ENCODE results near the gene CXCR1. TPM values are rescaled to one million over a fixed set of nuclear protein-coding genes. Genes with fewer than 3 reads are reported as not detected.
"Not testable (repeated sequence)": the region's sequence is repeated elsewhere in the genome, so short reads cannot be mapped to it uniquely, and the experiment has no call there.

Gene CXCR1
- total RNA-seq, 1 experiment from 2014 or later: not detected

DNA sequence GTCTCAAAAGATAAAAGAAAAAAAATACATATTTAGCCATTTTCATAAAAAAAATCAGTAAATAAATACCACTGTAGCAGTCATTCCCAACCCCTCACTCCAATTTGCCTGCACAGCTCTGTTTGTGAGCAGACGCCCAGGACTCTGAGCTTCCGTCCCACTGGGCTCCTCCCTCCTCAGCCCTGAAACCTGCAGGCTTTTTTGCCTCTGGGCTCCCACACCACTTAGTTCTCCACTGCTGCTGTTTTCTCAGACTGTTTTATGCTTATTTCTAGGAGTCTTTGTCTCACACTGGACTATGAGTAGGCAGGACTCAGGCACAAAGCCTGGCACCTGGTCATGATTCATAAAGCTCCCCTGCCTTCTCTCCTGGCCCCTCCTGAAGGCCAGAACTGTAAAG is 6.1 kb upstream of the CXCR1 start:
- H2AFZ ChIP-seq (ENCODE audit: low read length): no peak overlapping the region
- no peak overlapping the region for H2BK120ac ChIP-seq (ENCODE audit: low read depth, low read length, poor library complexity, severe bottlenecking)
- no peak overlapping the region for H3K4ac ChIP-seq (ENCODE audit: low read depth, low read length)
- no peak overlapping the region for H3K14ac ChIP-seq (ENCODE audit: insufficient read depth, low read length)
- Mint-ChIP-seq H3K9me3 (no peaks in the 10 kb centered on the region), H3K27me3 (ENCODE audit: low read depth) (peaks cover 9% of the 10 kb centered on the region), H3K4me1 (peaks cover 6 to 10% of the 10 kb centered on the region in 2 experiments), H3K27ac (no peak overlapping the region; a peak in 1 of 7 replicates), H3K36me3 (ENCODE audit: insufficient read depth in 1 of 3, low read depth in 3 of 3) (no peaks in the 10 kb centered on the region), H3K4me3 (no peak overlapping the region)
- H2BK20ac ChIP-seq (ENCODE audit: low read depth, low read length, poor library complexity, severe bottlenecking): no peak overlapping the region
- no peak overlapping the region for H4K91ac ChIP-seq (ENCODE audit: insufficient read length, low read depth, low read length)
- no peak overlapping the region for H3K23ac ChIP-seq (ENCODE audit: insufficient read length, low read depth, low read length)
- no peak overlapping the region for H2BK15ac ChIP-seq (ENCODE audit: low read depth, low read length)
- no peak overlapping the region for H3K18ac ChIP-seq (ENCODE audit: insufficient read length, low read depth, low read length)
- TF ChIP-seq, protein P1, sequence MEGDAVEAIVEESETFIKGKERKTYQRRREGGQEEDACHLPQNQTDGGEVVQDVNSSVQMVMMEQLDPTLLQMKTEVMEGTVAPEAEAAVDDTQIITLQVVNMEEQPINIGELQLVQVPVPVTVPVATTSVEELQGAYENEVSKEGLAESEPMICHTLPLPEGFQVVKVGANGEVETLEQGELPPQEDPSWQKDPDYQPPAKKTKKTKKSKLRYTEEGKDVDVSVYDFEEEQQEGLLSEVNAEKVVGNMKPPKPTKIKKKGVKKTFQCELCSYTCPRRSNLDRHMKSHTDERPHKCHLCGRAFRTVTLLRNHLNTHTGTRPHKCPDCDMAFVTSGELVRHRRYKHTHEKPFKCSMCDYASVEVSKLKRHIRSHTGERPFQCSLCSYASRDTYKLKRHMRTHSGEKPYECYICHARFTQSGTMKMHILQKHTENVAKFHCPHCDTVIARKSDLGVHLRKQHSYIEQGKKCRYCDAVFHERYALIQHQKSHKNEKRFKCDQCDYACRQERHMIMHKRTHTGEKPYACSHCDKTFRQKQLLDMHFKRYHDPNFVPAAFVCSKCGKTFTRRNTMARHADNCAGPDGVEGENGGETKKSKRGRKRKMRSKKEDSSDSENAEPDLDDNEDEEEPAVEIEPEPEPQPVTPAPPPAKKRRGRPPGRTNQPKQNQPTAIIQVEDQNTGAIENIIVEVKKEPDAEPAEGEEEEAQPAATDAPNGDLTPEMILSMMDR (conservative IDR thresholded peaks at IDR 0.05): no peak
- H3T11ph ChIP-seq (ENCODE audit: low read length): no peak overlapping the region
- peaks cover 2% of the 10 kb centered on the region; the same call in 1 of the 2 replicates for H3K4me1 ChIP-seq (ENCODE audit: insufficient read depth, low read length)
- no peak overlapping the region for H3K9ac ChIP-seq (ENCODE audit: extremely low read depth, insufficient read length, low read length)
- no peaks in the 10 kb centered on the region for H3K23me2 ChIP-seq (ENCODE audit: insufficient read length, low read depth, low read length, poor library complexity, severe bottlenecking)
- no peak overlapping the region for H4K5ac ChIP-seq (ENCODE audit: insufficient read length, low read depth, low read length)
- H3K79me1 ChIP-seq (ENCODE audit: insufficient read depth, low read depth, low read length, poor library complexity, severe bottlenecking): no peaks in the 10 kb centered on the region
- no peak overlapping the region for H3K4me2 ChIP-seq (ENCODE audit: insufficient read depth, insufficient read length, low read length)
- H3K56ac ChIP-seq (ENCODE audit: insufficient read length, low read depth, low read length): no peak overlapping the region
- no peak overlapping the region for H2AK5ac ChIP-seq (ENCODE audit: insufficient read length, low read length)
- no peaks in the 10 kb centered on the region for H3K27me3 ChIP-seq (ENCODE audit: insufficient read depth, low read length)
- no peaks in the 10 kb centered on the region for H4K20me1 ChIP-seq (ENCODE audit: control insufficient read depth, insufficient read depth, insufficient read length)
- H2BK12ac ChIP-seq (ENCODE audit: insufficient read length, low read depth, low read length): no peak overlapping the region
- no peaks in the 10 kb centered on the region for H3K79me2 ChIP-seq (ENCODE audit: insufficient read depth, low read length)
- no CpG with 5 or more reads among the region's 2 CpGs for WGBS (ENCODE audit: extremely low coverage, insufficient read length, low lambda C conversion rate)
- H4K8ac ChIP-seq (replicated peaks; ENCODE audit: insufficient read length, low read depth, low read length): no peak overlapping the region
- no peaks in the 10 kb centered on the region for H3K9me3 ChIP-seq (ENCODE audit: control insufficient read depth, low read depth, low read length)
- H3K27ac ChIP-seq (ENCODE audit: insufficient read length, low read depth, low read length): no peak overlapping the region
- no peak overlapping the region for H2BK5ac ChIP-seq (ENCODE audit: insufficient read length, low read length)
- DNase-seq: no peak

DNA sequence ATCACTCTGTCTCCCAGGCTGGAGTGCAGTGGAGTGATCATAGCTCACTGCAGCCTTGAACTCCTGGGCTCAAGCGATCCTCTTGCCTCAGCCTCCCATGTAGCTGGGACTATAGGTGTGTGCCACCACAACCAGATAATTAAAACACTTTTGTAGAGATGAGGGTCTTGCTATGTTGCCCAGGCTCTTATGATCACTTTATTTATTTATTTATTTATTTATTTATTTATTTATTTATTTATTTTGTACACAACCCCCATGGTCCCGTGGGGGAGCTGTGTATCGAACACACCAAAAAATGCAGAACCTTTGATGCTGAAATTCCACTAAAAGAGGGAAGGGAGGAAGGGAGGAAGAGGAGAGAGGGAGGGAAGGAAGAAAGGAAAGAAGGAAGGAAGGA is 5.0 kb upstream of the CXCR1 start:
- H3K79me1 ChIP-seq (ENCODE audit: insufficient read depth, low read depth, low read length, poor library complexity, severe bottlenecking); H2BK12ac ChIP-seq (ENCODE audit: insufficient read length, low read depth, low read length); DNase-seq; H2BK20ac ChIP-seq (ENCODE audit: low read depth, low read length, poor library complexity, severe bottlenecking); H3K4me1 ChIP-seq (ENCODE audit: insufficient read depth, low read length); H3K79me2 ChIP-seq (ENCODE audit: insufficient read depth, low read length); H4K8ac ChIP-seq (replicated peaks; ENCODE audit: insufficient read length, low read depth, low read length); H3K4me3 Mint-ChIP-seq; H3K27me3 Mint-ChIP-seq (ENCODE audit: low read depth); H3K18ac ChIP-seq (ENCODE audit: insufficient read length, low read depth, low read length); H3K56ac ChIP-seq (ENCODE audit: insufficient read length, low read depth, low read length); H2BK15ac ChIP-seq (ENCODE audit: low read depth, low read length); H3K4me2 ChIP-seq (ENCODE audit: insufficient read depth, insufficient read length, low read length); H2AK5ac ChIP-seq (ENCODE audit: insufficient read length, low read length); H3K9me3 Mint-ChIP-seq; H4K20me1 ChIP-seq (ENCODE audit: control insufficient read depth, insufficient read depth, insufficient read length); H2BK5ac ChIP-seq (ENCODE audit: insufficient read length, low read length); H3K27me3 ChIP-seq (ENCODE audit: insufficient read depth, low read length); H3K27ac ChIP-seq (ENCODE audit: insufficient read length, low read depth, low read length); H3K23ac ChIP-seq (ENCODE audit: insufficient read length, low read depth, low read length); H3K9ac ChIP-seq (ENCODE audit: extremely low read depth, insufficient read length, low read length); H2AFZ ChIP-seq (ENCODE audit: low read length); H3K23me2 ChIP-seq (ENCODE audit: insufficient read length, low read depth, low read length, poor library complexity, severe bottlenecking); H4K5ac ChIP-seq (ENCODE audit: insufficient read length, low read depth, low read length); H3T11ph ChIP-seq (ENCODE audit: low read length); H2BK120ac ChIP-seq (ENCODE audit: low read depth, low read length, poor library complexity, severe bottlenecking); H4K91ac ChIP-seq (ENCODE audit: insufficient read length, low read depth, low read length); H3K14ac ChIP-seq (ENCODE audit: insufficient read depth, low read length); H3K27ac Mint-ChIP-seq; H3K4ac ChIP-seq (ENCODE audit: low read depth, low read length); H3K9me3 ChIP-seq (ENCODE audit: control insufficient read depth, low read depth, low read length); H3K36me3 Mint-ChIP-seq (ENCODE audit: insufficient read depth in 1 of 3, low read depth in 3 of 3): not testable (repeated sequence)
- no CpG with 5 or more reads among the region's 3 CpGs for WGBS (ENCODE audit: extremely low coverage, insufficient read length, low lambda C conversion rate)
- H3K4me1 Mint-ChIP-seq: peaks cover 6 to 12% of the 10 kb centered on the region in 2 experiments

All from H9 (cell line).